Hippocampal formation (tissue), 2 donors: ENCODE measurements around the gene GUCA2B.

Experiments used
- DNase-seq, 2 donors: peaks; one replicate each; lab custom pipeline; 2025; lab: John Stamatoyannopoulos, UW

Gene GUCA2B

DNA sequence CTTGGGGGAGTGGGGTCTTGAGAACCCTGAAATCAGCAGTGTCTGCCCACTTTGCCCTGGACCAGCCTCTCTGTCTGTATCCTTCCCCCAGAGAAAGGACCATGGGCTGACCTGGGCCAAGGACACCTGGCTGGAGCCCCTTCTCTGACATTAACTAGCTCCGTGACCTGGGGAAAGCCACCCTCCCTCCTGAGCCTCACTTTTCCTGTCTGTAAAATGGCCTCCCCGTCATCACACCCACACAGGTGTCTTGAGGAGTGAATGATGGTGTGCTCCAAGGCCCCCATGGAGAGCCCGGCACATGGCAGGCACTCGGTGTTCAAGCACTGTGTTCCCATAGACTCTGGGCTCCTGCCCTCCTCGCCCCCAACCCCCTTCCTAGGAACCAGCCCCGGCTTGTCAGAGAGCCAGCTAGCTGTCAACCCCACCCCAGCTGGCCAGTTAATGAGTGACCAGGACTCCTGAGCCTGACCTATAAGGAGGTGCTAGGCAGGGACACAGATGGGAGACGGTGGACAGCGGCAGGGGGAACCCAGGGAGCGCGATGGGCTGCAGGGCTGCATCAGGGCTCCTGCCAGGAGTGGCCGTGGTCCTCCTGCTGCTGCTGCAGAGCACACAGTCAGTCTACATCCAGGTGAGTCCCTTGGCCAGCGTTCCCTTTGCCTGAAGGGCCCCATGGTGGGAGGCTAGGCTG, at the start of gene GUCA2B:
Gene GUCA2B (plus strand): TSS at position 504 of the 694 bp plus-strand sequence. CDS start 41 bp downstream, at position 545.
- DNase-seq: no peak

DNA sequence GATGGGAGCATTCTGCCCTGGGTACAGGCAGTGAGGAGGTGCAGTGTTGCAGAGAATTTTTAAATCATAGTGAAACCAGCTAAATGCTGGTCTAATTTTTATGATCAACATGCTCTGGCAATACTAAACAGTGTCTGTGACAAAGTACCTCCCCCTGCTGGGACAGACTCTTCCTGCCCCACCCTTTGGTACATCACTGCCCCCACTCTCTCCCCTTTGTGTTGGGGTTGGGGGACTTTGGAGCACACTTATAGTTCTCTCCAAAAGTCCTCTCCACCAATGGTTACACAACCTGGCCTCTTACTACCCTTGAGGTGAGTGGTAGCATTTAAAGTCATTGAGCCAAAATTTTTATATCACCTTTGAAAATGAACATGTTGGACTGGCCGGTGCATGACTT, 48.2 kb upstream of the GUCA2B start:
- DNase-seq: no peak

DNA sequence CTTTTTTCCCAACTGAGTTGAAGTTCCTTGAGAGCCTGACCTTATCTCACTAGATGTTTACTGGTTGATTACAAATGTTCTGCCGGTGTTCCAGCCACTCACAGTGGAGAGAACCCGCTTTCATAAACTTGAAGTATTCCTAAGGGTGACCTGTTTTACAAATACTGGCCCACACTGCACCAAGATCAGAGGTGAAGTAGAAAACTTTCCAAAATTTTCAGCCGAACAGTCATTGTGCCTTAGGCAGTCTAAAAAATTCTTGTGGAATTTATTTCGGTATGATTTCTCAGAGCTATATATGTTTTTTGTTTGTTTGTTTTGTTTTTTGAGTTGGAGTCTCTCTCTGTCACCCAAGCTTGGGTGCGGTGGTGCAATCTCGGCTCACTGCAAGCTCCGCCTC, 44.9 kb upstream of the GUCA2B start:
- no peak for DNase-seq

DNA sequence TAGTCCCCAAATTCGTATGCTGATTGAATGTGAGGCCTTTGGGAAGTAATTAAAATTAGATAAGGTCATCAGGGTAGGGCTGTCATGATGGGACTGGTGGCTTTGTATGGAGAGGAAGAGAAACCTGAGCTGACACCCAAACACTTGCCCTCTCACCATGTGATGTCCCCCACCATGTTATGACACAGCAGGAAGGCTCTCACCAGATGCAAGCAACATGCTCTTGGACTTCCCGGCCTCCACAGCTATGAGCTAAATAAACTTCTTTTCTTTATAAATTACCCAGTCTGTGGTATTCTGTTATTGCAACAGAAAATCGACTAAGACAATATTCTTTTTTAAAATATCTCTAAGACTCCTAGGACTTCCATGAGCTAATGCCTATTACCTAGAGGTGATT, 43.6 kb upstream of the GUCA2B start:
- DNase-seq: no peak

DNA sequence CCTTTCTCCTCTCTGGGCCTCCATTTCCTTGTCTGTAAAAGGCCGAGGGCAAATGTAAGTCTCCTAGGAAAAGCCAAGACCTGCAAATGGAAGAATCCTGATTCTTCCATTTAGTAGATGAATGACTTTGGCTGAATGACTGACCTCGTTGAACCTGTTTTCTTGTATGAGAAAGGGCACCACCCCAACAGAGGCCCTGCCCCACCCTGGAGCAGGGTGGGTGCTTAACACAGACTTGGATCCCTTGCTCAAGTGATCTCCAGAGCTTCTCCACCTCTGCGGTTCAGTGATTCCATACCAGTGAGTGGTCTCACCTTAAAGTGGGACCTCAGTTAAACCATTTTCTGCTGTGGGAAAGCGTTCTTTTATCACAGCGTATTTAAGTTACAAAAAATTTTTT, 39.0 kb upstream of the GUCA2B start:
- DNase-seq: no peak

DNA sequence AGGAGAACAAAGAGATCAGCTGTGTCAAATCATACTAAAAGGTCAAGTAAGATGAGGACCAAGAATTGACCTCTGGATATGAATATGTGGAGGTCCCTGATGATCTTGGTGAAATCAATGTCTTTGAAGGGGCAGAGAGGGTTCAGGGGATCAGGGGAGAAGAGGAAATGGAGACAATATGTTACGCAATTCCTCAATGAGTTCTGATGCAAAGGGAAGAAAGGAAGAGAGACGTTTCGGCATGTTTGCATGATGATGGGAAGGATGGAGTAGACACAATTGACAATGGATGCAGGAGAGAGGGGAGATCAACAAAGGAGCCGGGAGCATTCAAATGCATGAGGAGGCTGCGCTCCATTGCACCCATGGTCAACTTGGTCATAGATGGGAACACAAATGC, 36.0 kb upstream of the GUCA2B start:
- DNase-seq: no peak

DNA sequence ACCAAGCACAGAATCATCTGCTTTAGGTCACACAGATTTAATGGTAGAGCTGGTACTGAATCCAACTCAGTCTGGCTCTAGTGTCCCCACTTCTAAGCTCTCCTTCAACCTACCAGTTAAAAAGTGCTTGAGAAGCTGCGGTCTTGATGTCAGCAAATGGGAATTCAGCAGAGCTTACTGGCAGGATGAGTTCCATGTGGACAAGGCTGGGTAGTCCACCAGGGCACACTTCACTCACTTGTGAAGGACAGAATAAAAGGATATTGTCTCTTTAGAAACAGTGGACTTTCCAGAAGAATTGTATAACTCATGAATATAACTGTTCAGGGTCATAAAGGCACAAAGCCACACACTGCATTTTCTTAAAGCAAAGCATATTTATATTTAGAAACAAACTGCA, 35.1 kb upstream of the GUCA2B start:
- DNase-seq: no peak

DNA sequence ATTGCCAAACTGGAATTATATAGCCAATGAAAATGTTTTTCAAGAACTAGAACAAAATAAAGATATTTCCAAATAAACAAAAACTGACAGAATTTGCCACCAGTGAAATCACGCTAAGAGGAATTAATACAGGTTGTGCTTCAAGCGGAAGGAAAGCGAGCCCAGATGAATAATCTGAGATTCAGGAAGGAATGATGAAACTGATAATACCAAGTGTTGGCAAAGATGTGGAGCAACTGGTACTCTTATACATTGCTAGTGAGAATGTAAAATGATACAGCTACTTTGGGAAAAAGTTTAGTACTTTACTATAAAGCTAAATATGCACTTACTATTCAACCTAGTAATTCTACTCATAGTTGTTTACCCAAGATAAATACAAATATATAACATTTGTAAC, 30.8 kb upstream of the GUCA2B start:
- DNase-seq: no peak

DNA sequence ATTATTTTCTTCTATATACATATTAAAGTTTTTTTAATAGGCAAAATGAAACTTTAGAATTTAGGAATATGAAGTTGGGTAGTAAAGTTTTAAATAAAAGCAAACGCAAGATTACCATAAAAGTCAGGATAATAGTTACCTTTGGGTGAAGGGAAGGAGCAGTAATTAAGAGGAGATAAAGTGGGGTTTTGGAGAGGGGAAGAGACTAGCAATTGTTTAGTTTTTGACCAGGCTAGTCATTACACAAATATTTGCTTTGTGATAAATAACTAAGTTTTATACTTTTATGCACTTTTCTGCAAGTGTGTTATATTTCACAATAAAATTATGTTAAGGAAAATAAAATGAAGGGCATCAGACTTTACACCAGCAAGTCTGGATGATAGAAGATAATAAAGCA, 27.7 kb upstream of the GUCA2B start:
- DNase-seq: no peak

DNA sequence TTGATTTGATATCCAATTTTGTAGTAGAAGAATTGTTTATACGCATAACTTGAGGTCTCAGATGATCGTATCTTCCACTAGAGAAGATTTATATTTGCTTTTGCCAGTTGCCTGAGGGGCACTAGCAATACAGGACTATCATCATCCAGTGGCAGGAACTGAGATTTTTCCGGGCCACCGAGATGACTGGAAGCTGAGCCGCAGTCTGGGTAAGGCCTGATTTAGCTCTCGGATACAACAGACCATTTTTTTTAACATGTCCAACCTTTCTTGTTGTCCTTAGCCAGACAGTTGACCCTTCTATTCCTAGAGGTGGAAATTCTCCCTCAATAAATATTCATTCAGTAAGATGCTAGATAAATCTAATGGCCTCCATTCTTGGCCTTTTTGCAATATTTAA, 25.4 kb upstream of the GUCA2B start:
- DNase-seq: no peak

DNA sequence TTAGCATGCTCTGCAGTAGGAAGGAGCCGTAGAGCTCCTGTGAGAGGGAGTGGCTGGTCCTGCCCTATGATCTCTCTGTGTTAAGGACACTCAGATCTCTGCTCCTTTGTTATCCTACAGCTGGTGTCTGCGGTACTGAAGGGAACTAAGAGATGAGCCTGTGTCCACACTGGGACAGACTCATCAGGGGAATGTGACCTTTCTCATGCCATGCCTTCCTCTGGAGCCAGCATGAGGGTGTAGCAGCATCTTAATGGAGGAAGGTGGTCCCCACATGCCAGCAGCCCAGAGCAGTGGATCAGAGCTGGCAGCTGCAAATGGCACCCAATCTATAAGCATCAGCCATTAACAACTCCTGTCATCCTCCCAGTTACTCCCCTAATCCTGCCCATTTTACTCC, 24.7 kb upstream of the GUCA2B start:
- no peak for DNase-seq

DNA sequence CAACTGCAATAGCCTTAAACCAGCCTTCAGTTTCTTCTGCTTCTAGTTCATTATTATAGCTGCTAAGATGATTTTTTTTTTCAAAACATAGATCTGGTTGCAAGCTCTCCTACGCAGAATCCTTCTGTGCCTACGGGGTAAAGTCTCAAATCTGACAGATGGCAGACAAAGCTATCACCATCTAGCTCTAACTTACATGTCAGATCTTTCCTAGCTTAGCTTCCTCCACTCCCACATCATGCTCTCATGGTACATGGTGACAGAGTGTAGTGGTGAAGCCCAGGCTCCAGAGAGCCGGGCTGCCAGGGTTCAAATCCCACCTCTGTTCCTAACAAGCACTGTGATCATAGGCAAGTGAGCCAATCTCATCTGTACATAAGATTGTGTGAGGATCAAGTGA, 24.2 kb upstream of the GUCA2B start:
- peak in 1 of 2 donors; percentile 14 for DNase-seq

DNA sequence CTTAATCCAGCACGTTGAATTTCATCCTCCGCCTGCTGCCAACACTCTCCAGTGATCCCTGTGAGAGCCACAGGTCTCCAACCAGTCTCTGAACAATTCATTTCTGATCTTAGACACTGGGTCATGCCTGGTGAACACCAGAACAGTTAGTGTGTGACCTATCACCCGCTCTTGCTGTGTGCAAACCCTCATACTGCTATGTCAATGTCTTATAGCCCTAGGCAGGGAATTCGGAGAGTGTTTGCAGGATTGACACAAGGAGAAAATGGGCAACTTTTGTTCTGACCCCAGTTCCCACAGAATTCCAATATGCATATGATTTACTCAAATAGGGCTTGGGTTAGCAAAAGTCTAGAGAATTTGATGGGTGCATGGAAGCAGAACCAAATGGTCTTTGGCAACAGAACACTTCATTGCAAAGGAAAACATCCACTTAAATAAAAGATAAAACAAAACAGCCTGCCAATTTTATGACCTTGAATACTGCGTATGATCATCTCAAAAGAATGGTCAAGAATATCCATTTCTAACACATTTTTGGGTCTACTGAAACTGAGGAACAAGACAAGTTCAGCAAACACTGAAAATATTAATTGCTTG, 23.0 kb upstream of the GUCA2B start:
- no peak for DNase-seq

DNA sequence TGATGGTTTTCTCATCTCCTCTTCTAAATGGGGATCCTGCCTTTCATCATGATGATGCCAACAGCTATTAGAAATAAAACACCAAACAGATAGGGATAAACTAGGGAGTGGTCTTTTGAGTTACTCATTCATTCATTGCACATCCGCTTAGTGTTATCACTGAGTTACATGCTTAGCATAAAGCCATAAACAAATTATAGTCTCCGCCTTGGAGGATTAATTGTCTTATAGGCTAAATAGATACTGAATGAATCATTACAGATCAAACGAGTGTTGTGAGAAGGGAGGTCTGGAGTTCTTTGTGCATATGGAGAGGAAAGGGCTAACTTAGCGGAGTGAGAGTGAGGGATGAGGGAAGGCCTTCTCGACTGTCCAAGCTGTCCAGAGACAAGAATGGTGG, 19.8 kb upstream of the GUCA2B start:
- no peak for DNase-seq

DNA sequence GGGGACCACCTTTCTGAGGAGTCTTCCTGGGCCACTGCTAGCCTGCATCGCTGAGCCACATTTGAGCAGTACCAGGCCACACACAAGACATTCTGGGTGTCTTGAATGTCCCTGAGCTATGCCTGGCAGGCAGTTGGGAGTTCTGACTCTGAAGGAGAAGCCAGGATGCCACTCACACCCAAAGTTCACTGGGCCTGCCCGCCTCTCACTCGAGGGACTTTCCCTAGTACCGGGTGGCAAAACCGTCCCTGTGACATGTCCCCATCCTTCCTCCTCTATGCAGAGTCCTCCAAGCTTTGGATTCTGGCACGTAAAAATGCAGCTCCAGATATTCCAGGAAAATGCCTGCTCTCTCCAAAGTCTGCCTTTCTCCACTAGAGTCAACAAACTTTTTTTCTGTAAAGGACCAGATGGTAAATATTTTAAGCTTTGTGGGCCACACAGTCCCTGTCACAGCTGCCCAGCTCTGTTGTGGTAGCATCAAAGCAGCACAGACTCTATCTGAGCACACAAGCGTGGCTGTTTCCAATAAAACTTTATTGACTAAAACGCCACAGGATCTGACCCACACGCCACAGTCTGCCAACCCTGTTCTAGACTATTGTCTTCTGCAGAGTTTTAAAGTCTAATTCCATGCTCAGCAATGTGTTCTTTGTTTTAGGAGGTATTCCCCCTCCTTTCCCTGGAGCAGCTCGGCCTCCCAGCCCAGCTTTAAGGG, 19.2 kb upstream of the GUCA2B start:
- no peak for DNase-seq

DNA sequence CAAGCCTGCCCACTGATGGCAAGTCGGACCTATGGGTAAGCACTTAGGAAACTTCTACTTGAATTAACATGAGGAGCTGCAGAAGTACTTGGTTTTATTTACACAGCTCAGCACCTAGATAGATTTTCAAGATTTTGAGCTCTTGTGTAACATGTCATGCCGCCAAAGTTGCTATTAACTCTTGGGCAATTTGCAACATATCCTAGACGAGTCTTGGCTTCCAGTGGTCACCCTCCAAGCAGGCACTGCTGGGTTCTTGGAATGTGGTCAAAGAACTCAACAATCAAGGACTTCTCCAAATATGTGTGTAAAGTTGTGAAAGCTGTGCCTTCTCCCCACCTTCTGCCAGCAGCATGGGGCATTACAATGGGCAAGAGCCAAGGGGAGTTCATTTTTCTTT, 17.8 kb upstream of the GUCA2B start:
- DNase-seq: no peak

DNA sequence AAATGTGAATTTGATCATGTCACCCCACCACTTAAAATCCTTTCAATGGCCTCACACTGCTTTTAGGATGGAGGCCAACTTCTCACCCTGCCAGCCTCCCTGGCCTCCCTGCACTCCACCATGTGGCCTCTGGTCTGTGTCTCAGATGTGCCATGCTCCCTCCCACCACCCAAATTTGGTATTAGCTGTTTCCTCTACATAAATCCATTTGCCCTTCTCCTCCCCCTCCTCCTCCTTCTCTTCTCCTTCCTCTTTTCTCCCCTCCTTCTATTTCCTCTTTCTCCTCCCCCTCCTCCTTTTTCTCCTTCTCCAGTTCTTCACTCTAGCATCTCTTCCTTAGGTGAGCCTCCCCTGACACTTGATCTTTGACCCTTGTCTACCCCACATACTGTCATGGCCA, 16.7 kb upstream of the GUCA2B start:
- DNase-seq: no peak

DNA sequence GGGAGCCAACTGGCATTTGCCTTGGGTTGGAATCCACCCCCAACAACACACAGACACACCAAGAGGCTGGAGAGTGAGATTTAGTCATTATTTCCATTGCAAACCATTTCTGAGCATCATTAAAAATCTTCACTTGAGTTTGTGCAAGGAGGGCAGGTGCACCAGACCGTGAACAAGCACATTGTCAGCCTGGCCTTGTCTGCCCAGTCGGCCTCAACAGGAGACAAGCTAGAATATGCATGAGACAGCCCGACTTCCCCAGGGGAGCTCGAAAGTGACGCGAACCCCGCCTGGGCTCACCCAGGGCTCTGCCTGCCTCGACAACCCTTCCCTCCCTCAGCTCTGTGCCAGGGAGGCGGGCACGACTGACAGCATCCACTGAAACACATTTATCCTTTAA, 15.4 kb upstream of the GUCA2B start:
- no peak for DNase-seq

DNA sequence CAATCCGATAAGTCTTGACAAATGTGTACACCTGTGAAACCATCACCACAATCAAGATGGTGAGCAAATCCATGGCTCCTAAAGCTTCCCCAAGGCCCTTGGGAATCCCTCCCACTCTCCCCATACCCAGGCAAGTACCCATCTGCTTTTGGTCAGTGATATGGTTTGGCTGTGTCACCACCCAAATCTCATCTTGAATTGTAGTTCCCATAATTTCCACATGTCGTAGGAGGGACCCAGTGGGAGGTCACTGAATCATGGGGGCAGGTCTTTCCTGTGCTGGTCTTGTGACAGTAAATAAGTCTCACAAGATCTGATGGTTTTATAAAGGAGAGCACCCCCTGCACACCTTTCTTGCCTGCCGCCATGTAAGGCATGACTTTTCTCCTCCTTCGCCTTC, 14.6 kb upstream of the GUCA2B start:
- no peak for DNase-seq

DNA sequence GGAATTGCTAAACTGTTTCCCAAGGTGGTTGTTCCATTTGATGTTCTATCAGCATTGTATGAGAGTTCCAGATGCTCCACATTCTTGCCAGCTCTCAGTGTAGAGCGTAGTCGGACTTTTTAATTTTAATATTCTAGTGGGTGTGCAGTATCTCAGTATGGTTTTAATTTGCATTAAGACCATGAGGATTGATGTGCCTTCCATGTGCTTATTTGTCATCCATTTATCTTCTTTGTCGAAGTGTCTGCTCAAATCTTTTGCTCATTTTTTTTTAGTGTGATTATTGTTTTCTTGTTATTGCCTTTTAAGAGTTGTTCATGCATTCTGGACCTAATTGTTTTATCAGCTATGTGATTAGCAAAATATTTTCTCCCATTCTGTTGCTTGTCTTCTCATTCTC, 13.8 kb upstream of the GUCA2B start:
- no peak for DNase-seq

DNA sequence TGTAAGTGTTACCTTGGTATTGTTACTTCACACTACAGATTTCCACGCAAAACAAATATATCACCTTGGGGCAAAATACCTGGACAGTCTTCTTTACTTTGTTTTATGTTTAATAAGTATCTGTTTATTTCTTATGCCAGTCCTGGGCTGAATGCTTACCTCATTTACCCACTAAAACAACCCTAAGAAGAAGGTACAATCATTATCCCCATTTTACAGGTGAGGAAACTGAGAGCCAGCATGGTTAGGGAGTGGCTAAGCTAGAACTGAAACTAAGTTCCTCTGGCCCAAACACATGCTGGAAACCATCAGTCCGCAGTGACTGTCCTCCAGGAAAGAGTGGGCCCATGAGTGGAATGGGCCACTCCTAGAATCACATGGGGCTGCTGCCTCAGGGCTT, 13.0 kb upstream of the GUCA2B start:
- no peak for DNase-seq

DNA sequence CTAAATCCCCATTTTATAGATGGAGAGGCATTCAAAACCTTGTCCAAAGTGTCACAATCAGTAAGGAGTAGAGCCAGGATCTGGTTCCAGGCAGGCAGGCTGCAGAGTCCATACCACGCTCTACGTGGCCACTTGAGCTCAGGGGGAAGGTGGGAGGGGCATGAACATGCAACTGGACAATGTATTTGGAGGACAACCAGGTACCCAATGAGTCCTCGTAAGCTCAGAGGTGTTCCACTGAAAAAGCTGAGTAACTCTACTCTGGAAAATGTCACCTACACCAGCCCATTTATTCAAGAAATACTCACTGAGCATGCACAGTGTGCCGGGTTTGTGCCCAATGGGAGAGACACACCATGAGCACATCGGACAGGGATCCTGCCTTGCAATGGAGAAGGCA, 11.2 kb upstream of the GUCA2B start:
- no peak for DNase-seq

DNA sequence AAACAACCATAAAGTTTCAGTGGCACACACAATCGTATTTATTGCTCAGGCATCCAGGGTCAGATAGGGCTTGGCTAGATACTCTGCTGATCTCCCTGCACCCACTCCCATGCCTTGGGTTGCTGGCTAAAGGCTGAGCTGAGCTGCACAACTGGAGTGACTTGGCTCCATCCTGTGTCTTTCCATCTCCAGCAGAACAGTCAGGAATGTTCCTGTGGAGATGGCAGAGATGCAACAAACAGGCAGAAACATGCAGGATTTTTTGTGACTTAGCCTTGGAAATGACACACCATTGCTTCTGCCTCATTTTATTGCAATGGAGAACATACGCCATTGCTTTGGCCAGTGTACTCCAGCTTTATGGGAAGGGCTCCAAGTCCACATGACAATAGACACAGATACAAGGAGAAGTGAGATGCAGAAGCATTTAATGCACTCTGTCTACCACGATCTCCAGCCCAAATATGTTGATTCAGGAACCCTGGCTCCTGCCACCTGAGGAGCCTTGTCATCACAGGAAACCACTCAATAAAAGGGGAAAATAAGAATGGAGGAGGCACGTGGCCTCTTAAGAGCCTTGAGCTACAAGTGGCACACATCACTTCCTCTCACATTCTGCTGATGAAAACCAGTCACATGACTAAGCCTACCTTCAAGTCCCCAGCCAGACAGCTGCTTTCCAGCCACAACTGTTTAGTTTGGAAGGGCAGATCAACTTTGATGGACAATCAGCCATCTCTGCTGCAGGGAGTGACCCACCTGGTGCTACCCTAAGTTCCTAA, 10.1 kb upstream of the GUCA2B start:
- no peak for DNase-seq
